OCI-LY7 (cell line): ENCODE results near the gene PIK3R4. TPM values are rescaled to one million over a fixed set of nuclear protein-coding genes. Genes with fewer than 3 reads are reported as not detected.

Experiments used
- BruUV-seq: library from RNA; stranded (reverse); fragments of 400-500 nt; replicated peaks from 2 replicates; lab custom pipeline; 2021; lab: Mats Ljungman, UMichigan
- CTCF ChIA-PET: fragments of 300-600 bp; sonication (Branson Sonifier 250); formaldehyde crosslinking; loops from one replicate; lab custom pipeline; 2022; ENCODE audit warnings: antibody characterized with exemption; ENCODE audit not compliant: unreplicated experiment; lab: Charles Lee
- POLR2A ChIA-PET: fragments of 300-600 bp; sonication (Branson Sonifier 250); formaldehyde crosslinking; loops from one replicate; lab custom pipeline; 2022; ENCODE audit warnings: antibody characterized with exemption; lab: Charles Lee
- DNase-seq: peaks from one replicate; pipeline ENCODE4 v3.0.0-alpha.2; 2015; ENCODE audit warnings: low spot score
- H2AFZ ChIP-seq: fragments of 200-600 bp; sonication (generic), shearing (Covaris generic); 2 replicates; pipeline ENCODE4 v1.6.1; 2014; ENCODE audit warnings: mild to moderate bottlenecking, antibody characterized with exemption, low read length, moderate library complexity
- H3K27ac ChIP-seq: fragments of 200-600 bp; sonication (generic); 2 replicates; pipeline ENCODE4 v1.5.1; 2014; ENCODE audit warnings: mixed run types, low read depth, mild to moderate bottlenecking, moderate library complexity, low read length, inconsistent platforms; ENCODE audit not compliant: poor library complexity, severe bottlenecking
- H3K36me3 ChIP-seq: fragments of 200-600 bp; sonication (generic); 2 replicates; pipeline ENCODE4 v1.6.1; 2014; ENCODE audit warnings: mild to moderate bottlenecking, antibody characterized with exemption, low read length, moderate library complexity, mixed read lengths; ENCODE audit not compliant: insufficient read depth
- H3K4me1 ChIP-seq: fragments of 200-600 bp; sonication (generic); 2 replicates; pipeline ENCODE4 v1.5.1; 2014; ENCODE audit warnings: mild to moderate bottlenecking, low read length; ENCODE audit not compliant: insufficient read depth, poor library complexity, severe bottlenecking
- H3K4me2 ChIP-seq: fragments of 200-600 bp; sonication (generic); 2 replicates; pipeline ENCODE4 v1.6.1; 2014; ENCODE audit warnings: mild to moderate bottlenecking, low read length
- H3K4me3 ChIP-seq: fragments of 200-600 bp; sonication (generic); 2 replicates; pipeline ENCODE4 v1.5.1; 2014; ENCODE audit warnings: mild to moderate bottlenecking, low read depth, low read length; ENCODE audit not compliant: poor library complexity, severe bottlenecking
- H3K79me2 ChIP-seq: fragments of 200-600 bp; sonication (generic); 2 replicates; pipeline ENCODE4 v1.6.1; 2016; ENCODE audit warnings: low read depth, mild to moderate bottlenecking, low read length, moderate library complexity, mixed read lengths; ENCODE audit not compliant: insufficient read depth
- H3K9me2 ChIP-seq: fragments of 200-600 bp; sonication (generic); 2 replicates; pipeline ENCODE4 v1.6.1; 2016; ENCODE audit warnings: mild to moderate bottlenecking, low read length, mixed read lengths; ENCODE audit not compliant: insufficient read depth
- H3K9me3 ChIP-seq: fragments of 200-600 bp; sonication (generic); 2 replicates; pipeline ENCODE4 v1.6.1; 2014; ENCODE audit warnings: mild to moderate bottlenecking, mixed run types, low read length, mixed read lengths
- H4K20me1 ChIP-seq: fragments of 200-600 bp; sonication (generic); 2 replicates; pipeline ENCODE4 v1.6.1; 2014; ENCODE audit warnings: mild to moderate bottlenecking, antibody characterized with exemption, low read length, moderate library complexity, mixed read lengths; ENCODE audit not compliant: insufficient read depth
- EZH2phosphoT487 ChIP-seq: fragments of 200-600 bp; sonication (generic); IDR thresholded peaks from 2 replicates; pipeline ENCODE4 v1.6.1; 2018; ENCODE audit warnings: low read depth, borderline replicate concordance, mild to moderate bottlenecking, mixed run types, antibody characterized with exemption, low read length, moderate library complexity, mixed read lengths
- intact Hi-C: fragments of 100-400 bp; cut with micrococcal nuclease; formaldehyde crosslinking; loops from one replicate; pipeline ENCODE4 v1.10.0; 2022; ENCODE audit not compliant: unreplicated experiment
- total RNA-seq, 2 experiments: library from RNA; depleted of rRNA in 1 of 2; stranded (reverse); fragments of >200 nt in 1 of 2; shearing (Covaris generic) in 1 of 2; gene quantifications; 2 replicates each; pipeline ENCODE4 v1.2.3, GENCODE V29; 2014 to 2022
- TF ChIP-seq, protein P1 (sequence below): fragments of 200-600 bp; sonication (generic); conservative IDR thresholded peaks from 2 replicates; pipeline ENCODE4 v1.5.1; 2014; ENCODE audit warnings: mild to moderate bottlenecking, antibody characterized with exemption, low read length, moderate library complexity, mixed read lengths

PIK3R4 gene
- total RNA-seq, 2 experiments from 2014 or later = 28.7 to 30.3 TPM

DNA sequence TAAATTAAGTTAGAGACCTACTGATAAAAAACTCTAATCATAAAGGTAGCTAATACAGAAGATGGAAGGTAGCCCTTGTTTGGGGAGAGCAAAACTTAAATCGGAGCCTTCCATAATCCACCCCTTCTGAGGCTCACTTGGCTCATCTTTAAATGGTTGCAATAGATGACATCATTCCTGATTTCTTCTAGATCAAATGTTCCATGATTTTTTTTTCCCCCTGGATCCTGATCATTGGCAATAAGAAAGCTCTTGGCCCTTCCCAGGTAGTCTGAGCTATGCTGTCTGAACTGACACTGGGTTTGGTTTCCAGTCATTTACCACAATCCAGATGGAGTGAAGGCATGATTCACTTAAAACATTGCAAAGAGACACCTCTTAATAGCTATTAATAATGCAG is 92.5 kb downstream of the PIK3R4 start:
- no peaks in the 10 kb centered on the region for H4K20me1 ChIP-seq
- H3K79me2 ChIP-seq = no peaks in the 10 kb centered on the region
- H3K36me3 ChIP-seq = no peaks in the 10 kb centered on the region
- H3K4me1 ChIP-seq = no peaks in the 10 kb centered on the region
- no peaks in the 10 kb centered on the region for H3K9me2 ChIP-seq
- ChIA-PET POLR2A (interaction anchor here (0.6 kb wide), 1 partner anchor 14 kb away, joined by 5 read pairs; no protein-coding TSS in a partner anchor), CTCF (no interaction called here)
- no peaks in the 10 kb centered on the region for H3K9me3 ChIP-seq
- no peak for DNase-seq
- no TSS peak for BruUV-seq
- no peak for TF ChIP-seq EZH2phosphoT487
- TF ChIP-seq, protein P1, sequence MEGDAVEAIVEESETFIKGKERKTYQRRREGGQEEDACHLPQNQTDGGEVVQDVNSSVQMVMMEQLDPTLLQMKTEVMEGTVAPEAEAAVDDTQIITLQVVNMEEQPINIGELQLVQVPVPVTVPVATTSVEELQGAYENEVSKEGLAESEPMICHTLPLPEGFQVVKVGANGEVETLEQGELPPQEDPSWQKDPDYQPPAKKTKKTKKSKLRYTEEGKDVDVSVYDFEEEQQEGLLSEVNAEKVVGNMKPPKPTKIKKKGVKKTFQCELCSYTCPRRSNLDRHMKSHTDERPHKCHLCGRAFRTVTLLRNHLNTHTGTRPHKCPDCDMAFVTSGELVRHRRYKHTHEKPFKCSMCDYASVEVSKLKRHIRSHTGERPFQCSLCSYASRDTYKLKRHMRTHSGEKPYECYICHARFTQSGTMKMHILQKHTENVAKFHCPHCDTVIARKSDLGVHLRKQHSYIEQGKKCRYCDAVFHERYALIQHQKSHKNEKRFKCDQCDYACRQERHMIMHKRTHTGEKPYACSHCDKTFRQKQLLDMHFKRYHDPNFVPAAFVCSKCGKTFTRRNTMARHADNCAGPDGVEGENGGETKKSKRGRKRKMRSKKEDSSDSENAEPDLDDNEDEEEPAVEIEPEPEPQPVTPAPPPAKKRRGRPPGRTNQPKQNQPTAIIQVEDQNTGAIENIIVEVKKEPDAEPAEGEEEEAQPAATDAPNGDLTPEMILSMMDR = no peak
- H3K27ac ChIP-seq = no peak overlapping the region
- no peak overlapping the region for H3K4me2 ChIP-seq
- H3K4me3 ChIP-seq = no peak overlapping the region
- intact Hi-C loops = no loop called here
- no peak overlapping the region for H2AFZ ChIP-seq

DNA sequence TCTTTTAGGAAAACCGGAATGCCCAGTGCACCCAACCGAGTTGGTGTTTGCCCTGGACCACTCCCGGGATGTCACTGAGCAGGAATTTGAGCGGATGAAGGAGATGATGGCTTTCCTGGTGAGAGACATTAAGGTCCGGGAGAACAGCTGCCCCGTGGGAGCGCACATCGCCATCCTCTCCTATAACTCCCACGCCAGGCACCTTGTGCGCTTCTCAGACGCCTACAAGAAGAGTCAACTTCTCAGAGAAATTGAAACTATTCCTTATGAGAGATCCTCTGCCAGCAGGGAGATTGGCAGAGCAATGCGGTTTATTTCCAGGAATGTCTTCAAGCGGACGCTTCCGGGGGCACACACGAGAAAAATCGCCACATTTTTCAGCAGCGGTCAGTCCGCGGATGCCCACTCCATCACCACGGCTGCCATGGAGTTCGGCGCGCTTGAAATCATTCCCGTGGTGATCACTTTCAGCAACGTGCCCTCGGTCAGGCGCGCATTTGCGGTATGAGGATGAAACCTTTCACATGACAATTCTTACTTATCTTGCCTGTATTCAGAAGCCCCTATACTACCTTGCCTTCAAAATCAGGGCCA is 97.5 kb downstream of the PIK3R4 start:
- intact Hi-C loops = no loop called here

DNA sequence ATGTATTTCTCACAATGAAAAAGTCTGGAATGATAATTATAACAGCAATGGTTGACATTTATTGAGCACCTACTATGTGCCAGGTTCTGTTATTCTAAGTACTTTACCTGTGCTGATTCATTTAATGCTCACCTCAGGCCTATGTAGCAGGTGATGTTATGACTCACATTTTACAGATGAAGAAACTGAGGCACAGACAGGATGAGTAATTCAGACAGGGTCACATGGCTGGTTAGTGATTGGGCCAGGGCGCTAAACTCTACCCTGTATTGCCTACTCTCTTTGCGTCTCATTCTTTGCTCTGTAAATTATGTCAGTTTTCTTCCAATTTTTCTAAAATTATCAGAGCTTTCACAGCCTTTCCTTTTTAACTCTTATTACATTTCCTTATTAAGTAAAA is 98.3 kb downstream of the PIK3R4 start:
- Histone ChIP-seq H4K20me1 (no peaks in the 10 kb centered on the region), H3K4me2 (no peak overlapping the region), H3K4me1 (no peaks in the 10 kb centered on the region), H3K36me3 (no peaks in the 10 kb centered on the region), H3K9me2 (no peaks in the 10 kb centered on the region), H3K79me2 (no peaks in the 10 kb centered on the region), H3K4me3 (no peak overlapping the region), H3K27ac (no peak overlapping the region), H3K9me3 (no peaks in the 10 kb centered on the region), H2AFZ (no peak overlapping the region)
- CTCF ChIA-PET = no interaction called here
- BruUV-seq = no TSS peak
- DNase-seq = no peak
- POLR2A ChIA-PET = no interaction called here
- TF ChIP-seq, protein P1 = no peak
- TF ChIP-seq EZH2phosphoT487 = no peak
- intact Hi-C loops = no loop called here

More for the DNA sequence above, 97.5 kb downstream of the PIK3R4 start:
- no peak overlapping the region for H3K27ac ChIP-seq
- no peaks in the 10 kb centered on the region for H3K36me3 ChIP-seq
- no peak overlapping the region for H3K4me3 ChIP-seq
- no peaks in the 10 kb centered on the region for H4K20me1 ChIP-seq
- H2AFZ ChIP-seq = no peak overlapping the region
- POLR2A ChIA-PET = interaction anchor here (0.5 kb wide), 1 partner anchor 1222 kb away, joined by 3 read pairs; no protein-coding TSS in a partner anchor
- BruUV-seq = no TSS peak
- no peak overlapping the region for H3K4me2 ChIP-seq
- no peaks in the 10 kb centered on the region for H3K9me3 ChIP-seq
- no peaks in the 10 kb centered on the region for H3K79me2 ChIP-seq
- CTCF ChIA-PET = no interaction called here
- no peaks in the 10 kb centered on the region for H3K9me2 ChIP-seq
- TF ChIP-seq, protein P1 = no peak
- no peak for TF ChIP-seq EZH2phosphoT487
- no peaks in the 10 kb centered on the region for H3K4me1 ChIP-seq
- DNase-seq = no peak
